HepG2 (cell line): ENCODE data around the gene CLDN9. TPM values are rescaled to one million over a fixed set of nuclear protein-coding genes. Genes with fewer than 3 reads are reported as not detected.

Experiments used
- ADNP ChIP-seq: sonication (generic); formaldehyde crosslinking; IDR thresholded peaks from 2 replicates; pipeline ENCODE4 v1.4.0; 2020; ENCODE audit warnings: missing genetic modification reagents
- CHD4 ChIP-seq: fragments of 200-600 bp; sonication (generic); IDR thresholded peaks from 2 replicates; pipeline ENCODE4 v1.7.0; 2017; ENCODE audit warnings: mild to moderate bottlenecking, low read length, borderline replicate concordance
- HIC2 ChIP-seq: sonication (generic); formaldehyde crosslinking; IDR thresholded peaks from 2 replicates; pipeline ENCODE4 v1.9.0; 2022; ENCODE audit warnings: low read depth, missing genetic modification reagents
- ISL2 ChIP-seq: sonication (generic); formaldehyde crosslinking; IDR thresholded peaks from 2 replicates; pipeline ENCODE4 v1.5.0; 2020; ENCODE audit warnings: missing genetic modification reagents
- KAT8 ChIP-seq: IDR thresholded peaks from 2 replicates; pipeline ENCODE4 v1.6.1; 2016; ENCODE audit warnings: missing genetic modification reagents, missing compliant biosample characterization
- KDM1A ChIP-seq: IDR thresholded peaks from 2 replicates; pipeline ENCODE4 v1.6.1; 2016; ENCODE audit warnings: missing compliant biosample characterization
- RORA ChIP-seq: sonication (generic); formaldehyde crosslinking; IDR thresholded peaks from 2 replicates; pipeline ENCODE4 v1.5.0; 2020; ENCODE audit warnings: mild to moderate bottlenecking, missing genetic modification reagents, moderate library complexity
- ZFP37 ChIP-seq: sonication (generic); formaldehyde crosslinking; IDR thresholded peaks from 2 replicates; pipeline ENCODE4 v1.4.0; 2020; ENCODE audit warnings: missing genetic modification reagents, borderline replicate concordance
- ZNF230 ChIP-seq: sonication (generic); formaldehyde crosslinking; IDR thresholded peaks from 2 replicates; pipeline ENCODE4 v1.4.0; 2020; ENCODE audit warnings: mild to moderate bottlenecking, missing genetic modification reagents
- ZNF329 ChIP-seq: sonication (generic); formaldehyde crosslinking; IDR thresholded peaks from 2 replicates; pipeline ENCODE4 v1.9.0; 2021; ENCODE audit warnings: low read depth, mild to moderate bottlenecking, missing genetic modification reagents
- ZNF331 ChIP-seq: sonication (generic); formaldehyde crosslinking; IDR thresholded peaks from 2 replicates; pipeline ENCODE4 v1.4.0; 2020; ENCODE audit warnings: missing genetic modification reagents
- ZNF543 ChIP-seq: sonication (generic); formaldehyde crosslinking; IDR thresholded peaks from 2 replicates; pipeline ENCODE4 v1.4.0; 2020; ENCODE audit warnings: mild to moderate bottlenecking, missing genetic modification reagents
- ZNF841 ChIP-seq: sonication (generic); formaldehyde crosslinking; IDR thresholded peaks from 2 replicates; pipeline ENCODE4 v1.8.1; 2023; ENCODE audit warnings: missing genetic modification reagents, borderline replicate concordance
- polyA plus RNA-seq, 8 experiments: library from polyadenylated mRNA; depleted of rRNA in 3 of 8; stranded (reverse) in 7 of 8; unstranded in 1 of 8; fragments of >200 nt; fragmentation: Illumina TruSeq in 4 of 8; extraction: Trizol in 4 of 8; gene quantifications; 2 replicates each; pipeline versions ENCODE4 v1.2.1 to v1.2.3, GENCODE V29; 2011 to 2016; ENCODE audit warnings: low read depth in 4 of 8, missing spikeins in 1 of 8, mixed read lengths in 1 of 8; ENCODE audit not compliant: insufficient read depth in 1 of 8
- total RNA-seq, 5 experiments: library from RNA; depleted of rRNA; stranded (reverse); fragments of >200 nt; fragmentation: Illumina TruSeq; extraction: Trizol; gene quantifications; 2 replicates each; pipeline ENCODE4 v1.2.3, GENCODE V29; 2016; ENCODE audit warnings: low read depth in 1 of 5
- TF ChIP-seq, protein P1 (sequence below): sonication (generic); formaldehyde crosslinking; IDR thresholded peaks from 2 replicates; pipeline ENCODE4 v1.4.0; 2020; ENCODE audit warnings: mild to moderate bottlenecking, missing genetic modification reagents
- TF ChIP-seq, protein P2 (sequence below): sonication (generic); formaldehyde crosslinking; IDR thresholded peaks from 2 replicates; pipeline ENCODE4 v1.4.0; 2020; ENCODE audit warnings: low read depth, missing genetic modification reagents

Gene CLDN9
- total and polyA plus RNA-seq, 2 of the 13 experiments (the other 11 are each of a cell fraction or from before 2014, with no cell fraction given): 0.15 to 0.26 TPM

- TF ChIP-seq, protein P1, sequence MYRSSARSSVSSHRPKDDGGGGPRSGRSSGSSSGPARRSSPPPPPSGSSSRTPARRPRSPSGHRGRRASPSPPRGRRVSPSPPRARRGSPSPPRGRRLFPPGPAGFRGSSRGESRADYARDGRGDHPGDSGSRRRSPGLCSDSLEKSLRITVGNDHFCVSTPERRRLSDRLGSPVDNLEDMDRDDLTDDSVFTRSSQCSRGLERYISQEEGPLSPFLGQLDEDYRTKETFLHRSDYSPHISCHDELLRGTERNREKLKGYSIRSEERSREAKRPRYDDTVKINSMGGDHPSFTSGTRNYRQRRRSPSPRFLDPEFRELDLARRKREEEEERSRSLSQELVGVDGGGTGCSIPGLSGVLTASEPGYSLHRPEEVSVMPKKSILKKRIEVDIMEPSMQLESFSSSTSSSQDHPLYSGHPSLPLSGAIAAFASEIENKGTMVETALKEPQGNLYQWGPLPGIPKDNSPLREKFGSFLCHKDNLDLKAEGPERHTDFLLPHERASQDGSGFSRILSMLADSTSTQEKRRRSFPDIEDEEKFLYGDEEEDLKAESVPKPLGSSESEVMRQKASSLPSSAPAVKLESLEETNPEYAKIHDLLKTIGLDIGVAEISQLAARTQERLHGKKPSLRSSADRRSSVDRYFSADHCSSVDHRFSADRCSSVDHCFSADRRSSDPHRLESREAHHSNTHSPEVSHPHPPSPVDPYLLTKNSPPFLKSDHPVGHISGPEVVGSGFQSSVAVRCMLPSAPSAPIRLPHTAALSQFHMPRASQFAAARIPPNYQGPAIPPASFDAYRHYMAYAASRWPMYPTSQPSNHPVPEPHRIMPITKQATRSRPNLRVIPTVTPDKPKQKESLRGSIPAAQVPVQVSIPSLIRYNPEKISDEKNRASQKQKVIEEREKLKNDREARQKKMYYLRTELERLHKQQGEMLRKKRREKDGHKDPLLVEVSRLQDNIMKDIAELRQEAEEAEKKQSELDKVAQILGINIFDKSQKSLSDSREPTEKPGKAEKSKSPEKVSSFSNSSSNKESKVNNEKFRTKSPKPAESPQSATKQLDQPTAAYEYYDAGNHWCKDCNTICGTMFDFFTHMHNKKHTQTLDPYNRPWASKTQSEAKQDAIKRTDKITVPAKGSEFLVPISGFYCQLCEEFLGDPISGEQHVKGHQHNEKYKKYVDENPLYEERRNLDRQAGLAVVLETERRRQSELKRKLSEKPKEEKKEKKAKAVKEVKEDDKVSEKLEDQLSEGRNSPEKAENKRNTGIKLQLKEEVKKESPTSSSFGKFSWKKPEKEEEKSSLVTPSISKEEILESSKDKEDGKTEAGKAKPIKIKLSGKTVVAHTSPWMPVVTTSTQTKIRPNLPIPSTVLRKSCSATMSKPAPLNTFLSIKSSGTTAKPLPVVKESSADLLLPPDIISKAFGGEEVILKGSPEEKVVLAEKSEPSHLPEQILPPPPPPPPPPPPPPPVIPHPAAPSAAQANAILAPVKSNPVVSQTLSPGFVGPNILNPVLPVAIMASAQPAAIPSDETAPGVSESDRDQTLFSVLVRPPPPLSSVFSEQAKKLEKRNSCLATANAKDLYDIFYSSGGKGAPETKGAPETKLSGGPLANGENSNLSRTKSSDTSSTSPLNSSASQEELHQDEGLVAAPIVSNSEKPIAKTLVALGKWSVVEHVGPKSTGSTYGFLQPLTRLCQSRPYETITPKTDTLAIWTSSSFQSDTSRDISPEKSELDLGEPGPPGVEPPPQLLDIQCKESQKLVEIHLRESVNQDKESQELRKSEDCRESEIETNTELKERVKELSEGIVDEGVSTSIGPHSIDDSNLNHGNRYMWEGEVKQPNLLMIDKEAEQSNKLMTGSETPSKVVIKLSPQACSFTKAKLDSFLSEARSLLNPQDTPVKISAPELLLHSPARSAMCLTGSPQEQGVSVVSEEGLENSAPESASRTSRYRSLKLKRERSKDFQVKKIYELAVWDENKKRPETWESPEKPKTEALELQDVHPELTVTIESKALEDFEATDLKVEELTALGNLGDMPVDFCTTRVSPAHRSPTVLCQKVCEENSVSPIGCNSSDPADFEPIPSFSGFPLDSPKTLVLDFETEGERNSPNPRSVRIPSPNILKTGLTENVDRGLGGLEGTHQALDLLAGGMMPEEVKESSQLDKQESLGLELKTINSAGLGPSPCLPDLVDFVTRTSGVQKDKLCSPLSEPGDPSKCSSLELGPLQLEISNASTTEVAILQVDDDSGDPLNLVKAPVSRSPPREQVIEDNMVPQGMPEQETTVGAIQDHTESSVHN: no peak; the same call in 1 of the 2 replicates
- TF ChIP-seq RORA (CRISPR knock-in tag) (no peak), ISL2 (CRISPR knock-in tag) (peak; percentile 71), ZFP37 (0 out of 2 replicates have a peak, but pooled peaks have one; percentile 28), CHD4 (no peak), ZNF543 (no peak), ZNF331 (CRISPR knock-in tag) (no peak), ZNF230 (no peak; the same call in 1 of the 2 replicates), ZNF841 (CRISPR knock-in tag) (no peak), ADNP (CRISPR knock-in tag) (no peak), HIC2 (CRISPR knock-in tag) (peak; percentile 99), KDM1A (CRISPR knock-in tag) (no peak), ZNF329 (CRISPR knock-in tag) (no peak), KAT8 (CRISPR knock-in tag) (peak; percentile 63)
- TF ChIP-seq, protein P2, sequence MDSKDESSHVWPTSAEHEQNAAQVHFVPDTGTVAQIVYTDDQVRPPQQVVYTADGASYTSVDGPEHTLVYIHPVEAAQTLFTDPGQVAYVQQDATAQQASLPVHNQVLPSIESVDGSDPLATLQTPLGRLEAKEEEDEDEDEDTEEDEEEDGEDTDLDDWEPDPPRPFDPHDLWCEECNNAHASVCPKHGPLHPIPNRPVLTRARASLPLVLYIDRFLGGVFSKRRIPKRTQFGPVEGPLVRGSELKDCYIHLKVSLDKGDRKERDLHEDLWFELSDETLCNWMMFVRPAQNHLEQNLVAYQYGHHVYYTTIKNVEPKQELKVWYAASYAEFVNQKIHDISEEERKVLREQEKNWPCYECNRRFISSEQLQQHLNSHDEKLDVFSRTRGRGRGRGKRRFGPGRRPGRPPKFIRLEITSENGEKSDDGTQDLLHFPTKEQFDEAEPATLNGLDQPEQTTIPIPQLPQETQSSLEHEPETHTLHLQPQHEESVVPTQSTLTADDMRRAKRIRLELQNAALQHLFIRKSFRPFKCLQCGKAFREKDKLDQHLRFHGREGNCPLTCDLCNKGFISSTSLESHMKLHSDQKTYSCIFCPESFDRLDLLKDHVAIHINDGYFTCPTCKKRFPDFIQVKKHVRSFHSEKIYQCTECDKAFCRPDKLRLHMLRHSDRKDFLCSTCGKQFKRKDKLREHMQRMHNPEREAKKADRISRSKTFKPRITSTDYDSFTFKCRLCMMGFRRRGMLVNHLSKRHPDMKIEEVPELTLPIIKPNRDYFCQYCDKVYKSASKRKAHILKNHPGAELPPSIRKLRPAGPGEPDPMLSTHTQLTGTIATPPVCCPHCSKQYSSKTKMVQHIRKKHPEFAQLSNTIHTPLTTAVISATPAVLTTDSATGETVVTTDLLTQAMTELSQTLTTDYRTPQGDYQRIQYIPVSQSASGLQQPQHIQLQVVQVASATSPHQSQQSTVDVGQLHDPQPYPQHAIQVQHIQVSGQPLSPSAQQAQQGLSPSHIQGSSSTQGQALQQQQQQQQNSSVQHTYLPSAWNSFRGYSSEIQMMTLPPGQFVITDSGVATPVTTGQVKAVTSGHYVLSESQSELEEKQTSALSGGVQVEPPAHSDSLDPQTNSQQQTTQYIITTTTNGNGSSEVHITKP (CRISPR knock-in tag): 0 out of 2 replicates have a peak, but pooled peaks have one; percentile 26
Measured at GRCh38 chr16:3020604-3021448, 8.1 kb downstream of the CLDN9 start (continued).
